ENCODE results near the gene MCTP2.

DNA sequence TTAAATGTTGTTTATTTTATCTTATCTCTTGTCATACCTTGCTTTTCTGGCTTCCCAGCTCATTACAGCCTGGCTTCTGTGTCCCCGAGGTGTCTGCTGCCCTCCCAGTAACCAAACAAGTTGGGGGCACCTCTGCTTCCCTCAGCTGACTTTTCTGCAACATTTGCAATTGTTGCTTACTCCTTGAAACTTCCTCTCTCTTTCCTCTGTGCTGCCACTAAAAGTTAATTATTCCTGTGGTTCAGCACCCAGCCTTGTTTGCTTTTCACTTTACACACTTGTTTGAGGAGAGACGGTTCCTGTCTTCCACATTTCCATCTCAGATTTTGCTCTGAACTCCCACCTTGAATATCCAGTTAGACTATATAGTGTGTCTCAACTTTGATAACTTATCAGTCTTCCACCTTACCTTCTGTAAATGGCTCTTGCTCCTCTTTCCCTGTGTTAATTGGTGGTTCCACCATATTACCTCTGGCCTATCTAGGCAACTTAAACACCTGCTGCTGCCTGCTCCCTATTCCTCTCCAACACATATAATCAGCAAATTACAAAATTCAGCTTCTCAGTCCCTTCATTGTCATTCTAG, 21.6 kb downstream of the MCTP2 start:
- TF ChIP-seq BCL11A (IDR thresholded peaks at IDR 0.05; ENCODE audit: low read depth in 2 of 2, low read length in 2 of 2) (no peak), ZNF274 (IDR thresholded peaks at IDR 0.05; ENCODE audit: borderline replicate concordance, extremely low read depth, low read length) (no peak)
